ENCODE results near the gene CYSLTR2.

DNA sequence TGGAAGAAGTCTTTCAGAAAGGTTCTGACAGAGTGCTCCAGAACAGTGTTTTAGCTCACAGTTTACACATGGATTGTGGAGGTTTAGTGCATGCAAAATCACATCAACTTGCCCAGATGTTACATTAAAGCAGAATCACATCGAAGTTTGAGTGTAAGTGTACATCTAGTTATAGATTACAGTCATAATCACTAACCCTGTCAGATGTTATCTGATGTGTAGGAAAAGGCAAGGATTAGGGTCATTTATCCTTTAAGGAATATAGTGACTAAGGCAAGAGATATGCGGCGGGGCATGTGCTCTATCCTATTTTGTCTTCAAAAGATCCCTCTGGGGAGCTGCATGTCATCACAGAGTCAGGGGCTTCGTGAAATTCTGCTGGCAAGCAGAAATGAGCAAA is 66.9 kb downstream of the CYSLTR2 start:
- TF ChIP-seq CTCF (IDR thresholded peaks at IDR 0.05), result no peak
- TF ChIP-seq EZH2 (IDR thresholded peaks at IDR 0.05; ENCODE audit: borderline replicate concordance, insufficient read depth, low read depth, low read length, poor library complexity, severe bottlenecking), result no peak

Data from B cell (primary cell).